ENCODE data around the gene AMMECR1L.

- no peak for TF ChIP-seq CTCF (IDR thresholded peaks at IDR 0.05)
- no peak for TF ChIP-seq POLR2A (IDR thresholded peaks at IDR 0.05)
- TF ChIP-seq POLR2AphosphoS5 (IDR thresholded peaks at IDR 0.05; ENCODE audit: insufficient read depth in 1 of 2, low read depth in 1 of 2): no peak
Observed at GRCh38 chr2:127906206-127906926, 20.6 kb upstream of the AMMECR1L start.
